GM18511 (cell line): ENCODE measurements around the gene GJC1.

Experiments used
- ATAC-seq: cut with Tn5 transposase; IDR thresholded peaks from one replicate; pipeline ENCODE4 v1.9.1; 2021; ENCODE audit warnings: mild to moderate bottlenecking, moderate library complexity; ENCODE audit not compliant: unreplicated experiment

Gene GJC1

DNA sequence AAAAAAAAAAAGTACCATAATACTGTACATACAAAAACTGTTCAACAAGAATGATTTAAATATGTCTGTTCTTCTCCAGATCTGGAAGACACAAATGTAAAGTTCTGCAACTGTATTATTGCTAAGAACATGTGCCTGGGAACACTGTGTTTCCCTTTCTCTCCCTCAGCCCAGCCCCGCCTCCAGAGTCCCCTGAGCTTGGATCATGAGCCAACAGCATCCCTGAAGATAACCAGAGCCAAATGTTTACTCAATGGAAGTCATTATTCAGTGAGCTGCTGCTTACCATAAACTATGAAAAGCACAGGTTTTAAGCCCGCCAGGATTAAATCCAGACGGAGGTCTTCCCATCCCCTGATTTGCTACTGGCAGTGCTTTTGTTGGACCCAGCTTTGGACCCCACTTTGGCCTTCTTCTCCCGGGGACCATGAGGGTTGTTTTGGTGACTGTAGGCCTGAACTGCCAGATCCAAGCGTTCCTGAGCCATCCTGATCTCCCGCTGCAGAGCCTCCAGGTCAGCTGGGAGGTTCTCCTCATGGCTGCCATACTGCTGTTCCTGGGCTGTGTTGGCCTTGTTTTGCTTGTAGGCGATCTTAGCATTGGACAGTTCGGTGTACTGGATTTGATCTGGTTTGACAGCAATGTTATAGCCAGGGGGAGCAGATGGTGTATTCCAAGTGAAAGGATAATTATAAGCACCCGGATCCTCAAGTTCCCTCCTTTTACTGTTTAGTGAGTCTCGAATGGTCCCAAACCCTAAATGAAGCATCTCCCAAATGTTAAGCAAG, 25.6 kb downstream of the GJC1 start:
- no peak for ATAC-seq

DNA sequence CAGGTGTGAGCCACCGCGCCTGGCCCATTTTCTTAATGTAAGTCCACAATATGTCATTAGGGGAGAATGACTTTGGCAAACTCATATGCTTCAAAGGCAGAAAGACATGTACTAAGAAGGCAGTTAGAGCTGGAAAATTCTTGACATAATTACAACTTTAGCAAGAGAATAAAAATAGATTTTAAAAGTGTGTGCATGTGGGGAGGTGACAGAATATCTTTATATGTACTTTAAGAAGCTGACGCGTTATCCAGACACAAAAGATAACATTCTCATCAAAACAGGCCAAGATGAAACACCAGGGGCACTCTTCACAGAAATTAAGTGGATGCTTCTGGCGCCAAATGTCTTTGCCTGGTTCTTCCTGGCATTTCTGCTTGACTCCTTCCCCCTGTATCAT, 28.2 kb downstream of the GJC1 start:
- no peak for ATAC-seq

DNA sequence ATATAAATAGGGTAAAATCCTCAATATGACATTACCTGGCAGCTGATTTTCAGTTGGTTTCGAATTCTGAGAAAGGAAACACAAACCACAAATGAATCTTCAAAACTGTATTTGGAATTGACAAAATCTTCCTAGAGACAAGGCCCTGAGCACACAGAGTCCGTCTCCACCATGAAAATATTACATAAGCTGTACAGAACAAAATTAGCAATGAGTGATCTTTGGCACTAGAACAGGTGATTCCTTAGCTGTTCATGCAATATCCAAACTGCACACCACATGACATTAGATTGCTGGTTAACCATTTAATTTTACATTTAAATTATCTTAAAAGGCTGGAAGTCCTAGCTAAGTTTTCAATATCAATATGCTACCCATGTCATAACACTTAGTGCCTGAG, 31.7 kb downstream of the GJC1 start:
- ATAC-seq: no peak

- ATAC-seq: no peak
These were observed 32.3 kb downstream of the GJC1 start for GRCh38 chr17:44797802-44798201.

DNA sequence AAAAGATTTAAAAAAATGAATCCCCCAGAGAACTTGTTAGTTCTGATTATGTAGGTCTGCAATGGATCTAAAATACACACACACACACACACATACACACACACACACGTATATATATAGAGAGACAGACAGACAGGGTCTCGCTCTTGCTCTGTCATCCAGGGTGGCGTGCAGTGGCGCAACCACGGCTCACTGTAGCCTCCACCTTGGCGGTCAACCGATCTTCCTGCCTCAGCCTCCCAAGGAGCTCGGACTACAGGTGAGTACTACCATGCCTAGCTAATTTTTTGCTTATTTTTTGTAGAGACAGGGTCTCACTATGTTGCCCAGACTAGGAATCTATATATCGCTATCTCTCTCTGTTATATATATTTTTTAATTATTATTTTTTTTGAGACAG, 33.4 kb downstream of the GJC1 start:
- ATAC-seq: no peak

- no peak for ATAC-seq
These were observed 34.2 kb downstream of the GJC1 start for GRCh38 chr17:44795928-44796327.

DNA sequence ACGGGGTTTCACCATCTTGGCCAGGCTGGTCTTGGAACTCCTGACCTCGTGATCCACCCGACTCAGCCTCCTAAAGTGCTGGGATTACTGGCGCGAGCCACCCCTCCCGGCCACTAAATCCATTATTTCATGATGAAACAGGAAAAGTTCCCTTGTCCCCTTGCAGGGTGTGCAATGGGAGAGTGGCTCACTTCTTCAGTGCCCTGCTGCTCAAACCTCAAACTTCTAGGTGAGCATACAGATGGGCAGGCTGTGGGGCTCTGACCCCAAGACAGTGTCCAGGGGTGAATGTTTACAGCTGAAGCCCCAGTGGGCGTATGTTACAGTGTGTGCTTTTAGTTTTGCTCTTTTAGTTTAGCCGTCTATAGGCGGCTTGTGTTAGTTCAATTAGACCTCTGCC, 34.7 kb downstream of the GJC1 start:
- ATAC-seq: no peak

GRCh38 chr17:44794851-44795413, 35.2 kb downstream of the GJC1 start:
- ATAC-seq: no peak

GRCh38 chr17:44793885-44794842, 35.9 kb downstream of the GJC1 start:
- no peak for ATAC-seq

DNA sequence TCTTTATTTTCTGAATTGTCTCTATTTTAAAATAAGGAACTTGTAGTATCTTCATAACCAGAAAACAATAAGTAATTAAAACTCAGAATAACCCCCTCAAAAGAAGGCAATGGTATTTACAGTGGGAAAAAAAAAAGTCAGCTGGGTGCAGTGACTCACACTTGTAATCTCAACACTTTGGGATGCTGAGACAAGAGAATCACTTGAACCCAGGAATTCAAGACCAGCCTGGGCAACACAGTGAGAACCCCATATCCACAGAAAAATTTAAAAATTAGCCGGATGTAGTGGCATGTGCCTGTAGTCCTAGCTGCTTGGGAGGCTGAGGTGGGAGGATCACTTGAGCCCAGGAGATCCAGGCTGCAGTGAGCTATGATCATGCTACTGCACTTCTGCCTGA, 37.8 kb downstream of the GJC1 start:
- no peak for ATAC-seq

DNA sequence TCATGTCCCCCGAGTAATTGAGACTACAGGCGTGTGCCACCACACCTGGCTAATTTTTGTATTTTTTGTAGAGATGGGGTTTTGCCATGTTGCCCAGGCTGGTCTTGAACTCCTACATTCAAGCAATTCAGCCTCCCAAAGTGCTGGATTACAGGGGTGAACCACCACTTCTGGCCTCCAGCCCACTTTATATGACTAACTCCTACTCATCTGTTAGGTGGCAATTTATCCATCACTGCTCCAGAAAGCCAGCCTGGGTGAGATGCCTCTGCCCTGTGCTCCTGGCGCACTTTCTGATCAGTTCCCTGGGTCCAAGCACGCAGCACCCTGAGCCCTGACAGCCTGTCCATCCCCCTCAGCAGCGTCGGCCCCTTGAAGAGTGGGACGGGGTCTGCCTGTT, 41.9 kb downstream of the GJC1 start:
- no peak for ATAC-seq

DNA sequence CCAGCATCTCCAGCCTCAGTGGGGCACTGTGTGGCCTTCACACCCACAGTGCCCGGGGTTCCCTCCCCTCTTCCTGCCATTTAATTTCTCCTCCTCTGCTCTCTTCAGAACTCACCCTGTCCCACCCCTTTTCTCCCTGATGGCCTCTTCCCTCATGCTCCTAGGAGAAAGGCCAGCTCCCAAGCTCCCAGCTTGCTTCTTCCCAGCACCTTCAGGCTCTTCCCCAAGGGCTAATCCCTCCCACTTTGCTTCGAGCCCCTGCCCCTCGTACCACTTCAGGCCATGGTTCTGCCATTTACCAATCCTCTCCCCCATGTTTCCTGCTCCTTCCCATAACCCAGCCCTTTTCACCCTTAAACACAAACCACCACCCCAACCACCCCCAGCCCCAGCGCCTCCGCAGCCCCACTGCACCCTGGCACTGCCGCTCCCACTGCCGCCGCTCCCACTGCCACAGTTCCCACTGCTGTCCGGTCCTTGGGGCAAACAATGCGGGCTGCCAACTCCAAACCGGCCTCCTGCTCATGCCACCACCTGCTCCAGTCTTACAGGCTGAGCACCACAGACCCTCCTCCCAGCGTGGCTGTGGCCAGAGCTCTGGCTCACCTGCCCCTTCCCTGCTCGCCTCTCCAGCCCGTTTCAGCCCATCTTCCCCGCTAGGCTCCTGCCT, 42.7 kb downstream of the GJC1 start:
- ATAC-seq: no peak

DNA sequence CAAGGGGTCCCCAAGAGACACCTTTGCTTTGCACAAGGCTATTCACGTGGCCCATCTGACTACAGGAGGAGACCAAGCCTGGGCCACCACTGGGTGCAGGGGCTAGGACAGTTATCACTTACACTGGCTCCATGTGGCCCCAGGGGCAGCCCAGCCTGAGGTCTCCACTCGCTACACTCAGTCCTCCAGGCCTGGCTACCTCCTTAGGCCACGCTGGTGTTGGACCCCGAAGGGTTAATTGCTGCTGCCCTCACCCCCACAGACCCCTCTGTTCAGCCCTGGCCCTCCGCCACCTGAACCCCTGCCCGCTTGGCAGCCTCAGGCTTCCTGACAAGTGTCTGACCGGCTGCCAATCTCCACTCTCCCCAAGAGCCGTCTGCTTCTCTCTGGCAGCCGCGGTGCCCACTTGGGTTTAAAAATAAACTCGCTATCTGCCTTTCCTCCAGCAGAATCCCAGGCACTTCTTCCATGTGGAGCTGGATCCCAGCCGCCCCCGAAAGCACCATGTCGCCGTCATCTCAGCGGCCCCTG, 43.5 kb downstream of the GJC1 start:
- no peak for ATAC-seq

GRCh38 chr17:44785921-44786320, 44.2 kb downstream of the GJC1 start:
- ATAC-seq: no peak

DNA sequence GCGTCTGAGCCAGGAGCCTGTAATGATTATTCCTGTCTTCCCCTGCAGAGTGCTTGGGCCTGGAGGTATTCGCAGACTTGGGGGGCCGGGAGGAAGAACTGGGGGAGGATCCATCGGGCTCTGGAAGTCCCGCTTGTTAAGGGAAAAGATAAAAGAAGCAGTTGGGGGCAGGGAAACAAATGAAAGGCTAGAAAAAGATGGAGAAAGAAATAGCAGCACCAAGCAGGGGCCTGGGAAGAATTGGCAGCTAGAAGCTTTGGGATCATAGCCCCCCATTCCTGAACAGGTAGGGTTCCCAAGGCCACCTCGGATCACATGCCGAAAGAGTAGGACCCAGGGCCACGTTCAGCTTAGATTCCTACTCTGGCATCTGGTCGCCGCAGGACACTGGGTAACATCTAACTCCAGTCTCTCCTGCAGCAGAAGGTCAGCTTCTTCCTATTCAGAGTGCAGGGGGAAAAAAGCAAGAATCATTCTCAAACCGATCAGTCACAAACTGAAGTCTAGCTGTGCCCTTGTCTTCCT, 47.7 kb downstream of the GJC1 start:
- no peak for ATAC-seq

DNA sequence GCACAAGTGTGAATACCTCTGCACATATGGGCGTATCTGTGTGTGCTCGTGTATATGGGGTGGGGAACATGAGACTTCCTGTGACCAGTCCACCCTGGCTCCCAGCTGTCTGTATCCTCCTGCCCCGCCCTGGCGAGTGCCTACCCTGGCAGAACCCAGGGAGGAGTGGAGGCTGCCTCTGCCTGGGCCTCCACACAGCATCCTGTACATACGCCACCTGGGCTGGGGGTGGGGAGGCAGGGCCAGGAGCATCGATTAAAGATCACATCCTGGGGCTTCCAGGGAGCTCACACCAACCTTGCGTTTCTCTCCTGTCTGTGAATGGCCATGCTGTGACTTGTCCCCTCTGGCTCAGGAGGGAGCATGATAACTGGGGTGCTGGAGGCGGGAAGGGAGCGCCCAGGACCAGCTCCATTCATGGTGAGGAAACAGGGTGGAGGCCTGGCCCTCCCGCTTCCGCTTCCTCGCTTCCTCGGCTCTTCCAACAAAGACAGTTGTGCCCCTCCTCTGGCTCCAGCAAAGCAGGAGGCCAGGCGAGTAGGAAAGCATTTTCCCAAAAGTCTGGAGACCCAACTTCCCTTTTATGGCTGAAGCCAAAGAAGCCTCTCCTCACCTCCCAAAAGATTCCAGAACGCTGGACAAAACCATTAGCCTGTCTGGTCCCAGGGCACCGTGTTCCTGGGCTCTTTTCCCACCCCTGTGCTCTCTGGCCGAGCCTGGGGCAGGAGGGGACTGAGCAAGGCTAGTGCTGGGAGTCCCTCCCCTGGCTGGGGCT, 48.3 kb downstream of the GJC1 start:
- ATAC-seq: no peak

- ATAC-seq: no peak
These were observed 49.1 kb downstream of the GJC1 start for GRCh38 chr17:44780845-44781480.

- ATAC-seq: no peak
These were observed 49.9 kb downstream of the GJC1 start for GRCh38 chr17:44780161-44780560.

DNA sequence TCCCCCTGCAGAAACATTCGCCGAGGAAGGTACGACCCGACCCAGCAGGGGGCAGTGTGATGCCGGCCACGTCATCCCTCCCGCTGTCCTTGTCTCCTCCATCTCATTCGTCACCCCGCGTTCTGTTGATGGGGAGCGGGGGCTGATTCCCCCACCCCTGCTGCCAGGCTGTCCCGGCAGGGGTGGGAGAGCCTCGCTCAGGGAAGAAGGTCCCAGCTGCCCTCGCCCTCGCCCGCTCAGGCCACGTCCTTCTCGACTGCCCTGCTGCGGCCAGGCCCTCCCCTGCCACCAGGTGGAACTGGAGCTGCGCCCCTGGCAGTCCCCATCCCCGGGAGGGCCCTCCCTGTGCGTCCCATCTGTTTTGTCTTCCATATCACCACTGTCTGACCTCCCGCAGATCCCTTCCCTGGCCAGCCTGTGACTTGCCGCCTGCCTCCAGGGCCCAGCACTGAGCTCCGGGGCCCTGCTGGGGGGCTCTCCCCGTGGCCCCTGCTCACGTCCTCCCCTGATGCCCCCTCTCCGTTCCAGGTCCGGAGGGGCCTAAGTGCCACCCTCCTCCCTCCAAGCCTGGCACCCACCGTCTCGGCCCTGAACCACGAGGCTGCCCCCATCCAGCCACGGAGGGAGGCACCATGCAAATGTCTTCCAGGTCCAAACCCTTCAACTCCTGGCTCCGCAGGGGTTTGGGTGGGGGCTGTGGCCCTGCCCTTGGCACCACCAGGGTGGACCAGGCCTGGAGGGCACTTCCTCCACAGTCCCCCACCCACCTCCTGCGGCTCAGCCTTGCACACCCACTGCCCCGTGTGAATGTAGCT, 50.7 kb downstream of the GJC1 start:
- no peak for ATAC-seq
